Hepatocyte (in vitro differentiated cells): Measurements from ENCODE around the gene ITK.

ENCODE experiments used
- CTCF ChIP-seq: fragments of 200-600 bp; sonication (generic); IDR thresholded peaks from 2 replicates; pipeline ENCODE4 v1.5.1; 2016; ENCODE audit warnings: antibody characterized with exemption, mild to moderate bottlenecking; ENCODE audit not compliant: poor library complexity
- EZH2 ChIP-seq: fragments of 200-600 bp; sonication (generic); IDR thresholded peaks from 2 replicates; pipeline ENCODE4 v1.6.1; 2016; ENCODE audit warnings: antibody characterized with exemption, mild to moderate bottlenecking, borderline replicate concordance

GRCh38 chr5:157167214-157167621 is 13.4 kb upstream of the ITK start:
- TF ChIP-seq CTCF: no peak
- TF ChIP-seq EZH2: no peak
